Measurements from ENCODE around the gene ADAMTS8.
"Not testable (repeated sequence)": the region's sequence is repeated elsewhere in the genome, so short reads cannot be mapped to it uniquely, and the experiment has no call there.

Gene ADAMTS8

DNA sequence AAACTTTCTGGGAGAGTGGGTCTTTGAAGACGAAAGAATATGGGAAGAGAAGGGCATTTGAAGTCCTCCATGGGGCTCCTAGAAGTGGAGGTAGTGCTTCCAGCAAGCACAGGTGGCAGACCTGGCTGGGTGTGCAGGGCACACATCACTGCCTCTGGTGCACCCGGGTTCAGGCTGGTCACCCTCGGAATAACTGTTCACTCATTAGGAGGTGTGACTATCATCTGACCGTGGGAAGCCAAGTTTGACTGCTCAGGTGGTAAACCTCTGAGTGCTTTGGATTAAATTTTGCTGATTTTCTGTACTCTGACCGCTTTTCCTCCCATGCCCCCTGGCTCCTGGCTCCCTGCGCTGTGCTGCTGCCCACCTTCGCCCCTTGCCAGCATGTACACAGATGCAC, 31.1 kb upstream of the ADAMTS8 start:
- no peak for DNase-seq

DNA sequence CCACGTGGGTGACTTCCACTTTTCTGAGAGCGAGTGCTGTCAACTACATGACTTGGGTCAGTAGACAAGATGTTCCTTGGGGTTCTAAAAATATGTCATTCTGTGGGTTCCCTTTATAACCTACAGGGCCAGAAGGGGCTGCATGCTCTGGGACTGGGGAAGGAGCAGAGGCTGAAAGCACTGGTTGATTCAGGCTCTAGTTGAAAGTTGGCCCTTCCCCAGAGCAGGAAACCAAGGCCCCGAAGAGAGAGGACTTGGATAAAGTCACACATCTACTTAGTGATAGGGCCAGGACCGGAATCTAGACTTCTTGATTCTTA, 30.0 kb upstream of the ADAMTS8 start:
- no peak for DNase-seq

DNA sequence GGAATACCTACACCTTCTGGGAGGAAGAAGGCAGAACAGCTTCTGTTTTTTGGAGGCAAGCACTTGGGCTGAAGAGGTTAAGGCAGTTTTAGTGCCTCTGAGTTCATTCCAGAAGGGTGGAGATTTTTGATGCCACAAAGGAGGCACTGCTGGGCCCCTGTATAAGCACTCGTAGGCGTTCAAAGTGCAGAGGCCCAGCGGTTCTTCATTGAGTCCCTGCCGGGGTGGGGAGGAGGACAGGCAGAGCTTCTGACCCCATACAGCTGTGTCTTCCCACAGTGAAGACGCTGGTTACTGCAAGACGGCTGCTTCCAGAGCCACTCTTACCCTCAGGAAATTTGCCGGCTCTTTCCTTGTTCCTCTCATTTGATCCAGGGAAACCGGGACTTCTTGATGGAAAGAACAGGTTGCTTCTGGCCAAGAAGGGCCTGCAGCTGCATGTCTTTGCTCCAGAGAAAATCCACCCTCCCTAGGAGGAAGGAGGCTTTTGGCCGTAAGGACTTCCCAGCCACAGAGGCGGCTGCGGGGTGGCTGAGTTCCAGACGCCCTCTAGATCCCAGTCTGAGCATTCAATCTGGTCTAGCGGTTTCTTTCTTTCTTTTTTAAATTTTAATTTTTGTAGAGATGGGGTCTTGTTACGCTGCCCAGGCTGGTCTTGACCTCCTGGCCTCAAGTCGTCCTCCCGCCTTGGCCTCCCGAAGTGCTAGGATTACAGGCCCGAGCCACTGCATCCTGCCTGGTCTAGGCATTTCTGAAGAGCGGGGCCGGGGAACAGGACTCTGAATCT, 29.4 kb upstream of the ADAMTS8 start:
- DNase-seq = no peak

DNA sequence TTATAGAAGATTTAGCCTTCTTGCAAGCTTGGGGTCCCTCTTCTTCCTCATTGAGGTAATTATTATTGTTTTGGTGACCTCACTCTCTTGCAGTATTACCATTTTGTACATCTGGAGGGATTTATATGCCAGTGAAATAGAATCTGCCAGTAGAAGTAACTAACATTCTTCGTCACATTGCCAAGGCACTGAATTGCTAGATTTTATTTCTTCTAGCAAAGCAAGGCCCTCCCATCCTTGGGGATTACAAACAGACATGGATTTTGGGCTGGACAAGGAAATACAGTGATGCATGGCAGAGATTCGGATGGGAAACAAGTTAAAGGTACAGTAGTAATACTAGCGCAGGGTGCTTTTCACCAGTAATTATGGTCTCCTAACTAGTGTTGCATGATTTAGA, 27.9 kb upstream of the ADAMTS8 start:
- no peak for DNase-seq

DNA sequence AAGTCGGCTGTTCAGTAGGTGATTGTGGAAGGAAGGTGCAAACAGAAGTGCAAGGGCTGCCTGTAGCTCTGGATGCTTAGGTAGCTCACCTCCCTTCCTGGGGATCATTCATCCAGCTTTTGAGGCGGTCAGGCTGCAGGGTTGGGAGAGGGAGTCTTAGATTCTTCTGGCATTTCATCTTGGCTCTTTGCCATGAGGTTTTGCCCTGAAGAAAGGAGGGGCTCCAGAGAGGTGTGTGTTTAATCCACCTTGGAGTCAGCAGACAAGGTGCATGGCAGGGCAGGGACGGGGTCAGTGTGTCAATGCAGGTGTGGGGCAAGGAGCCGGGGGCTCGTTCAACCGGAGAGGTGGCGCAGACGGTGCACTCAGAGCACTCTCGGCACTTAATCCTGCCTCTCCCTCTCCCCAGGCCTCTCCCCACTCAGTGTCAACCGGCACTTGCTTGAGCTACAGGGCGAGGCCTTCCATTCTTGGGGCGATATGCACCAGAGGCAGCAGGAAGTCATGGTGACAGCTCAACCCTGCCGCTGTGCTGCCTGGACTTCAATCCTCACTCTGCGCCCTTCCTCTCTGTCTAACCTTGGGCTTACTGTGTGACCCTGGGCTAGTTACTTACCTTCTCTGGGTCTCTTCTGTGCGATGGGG, 27.2 kb upstream of the ADAMTS8 start:
- DNase-seq = no peak

DNA sequence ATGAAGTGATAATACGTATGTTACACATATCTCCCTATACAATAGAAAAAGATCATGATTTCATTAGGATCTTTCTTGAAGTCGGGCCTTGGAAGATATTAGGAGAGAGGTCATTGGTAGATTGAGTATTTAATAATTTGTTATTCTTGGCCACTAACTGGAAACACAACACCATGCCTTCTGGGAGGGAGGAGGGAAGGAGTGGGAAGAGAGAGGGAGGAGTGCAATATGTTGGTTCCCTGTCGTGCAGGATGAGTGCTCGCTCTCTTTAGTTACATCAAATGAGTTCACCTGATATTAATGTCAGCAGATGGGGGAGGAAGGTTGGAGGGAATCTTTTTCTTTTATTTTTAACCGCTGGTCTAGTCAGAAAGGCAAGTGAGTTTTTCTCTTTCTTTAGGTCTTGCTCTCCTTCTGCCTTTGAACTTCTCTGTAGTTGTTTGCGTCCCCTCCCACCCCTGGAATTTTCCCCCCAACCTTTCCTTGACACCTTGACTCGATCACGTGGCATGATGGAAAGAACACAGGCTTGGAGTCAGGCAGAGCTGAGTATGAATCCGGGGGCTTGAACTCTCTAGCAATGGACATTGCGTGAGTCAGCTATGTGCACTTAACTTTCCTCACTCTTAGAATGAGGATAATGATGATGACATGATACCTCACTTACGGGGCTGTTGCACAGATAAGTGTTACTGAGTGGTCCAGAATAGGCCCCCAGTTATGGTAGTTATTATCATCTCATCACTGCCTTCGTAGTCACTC, 26.3 kb upstream of the ADAMTS8 start:
- DNase-seq = no peak

DNA sequence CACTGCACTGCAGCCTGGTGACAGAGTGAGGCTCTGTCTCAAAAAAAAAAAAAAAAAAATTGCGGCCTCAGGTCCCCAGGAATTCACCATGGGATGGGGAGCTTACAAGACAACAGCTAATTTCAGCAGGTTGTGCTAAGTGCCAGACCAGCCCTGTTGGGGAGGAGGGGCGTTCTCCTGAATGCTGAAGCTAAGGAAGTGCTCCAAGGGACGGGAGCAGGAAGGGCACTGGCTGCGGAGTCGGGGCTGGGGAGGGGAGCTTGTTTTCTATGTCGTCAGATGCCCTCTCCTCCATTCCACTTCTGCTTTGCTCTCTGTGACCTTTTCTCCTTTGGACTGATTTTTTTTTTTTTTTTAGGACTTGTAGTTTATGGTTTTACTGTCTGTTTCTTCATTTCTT, 24.5 kb upstream of the ADAMTS8 start:
- no peak for DNase-seq

DNA sequence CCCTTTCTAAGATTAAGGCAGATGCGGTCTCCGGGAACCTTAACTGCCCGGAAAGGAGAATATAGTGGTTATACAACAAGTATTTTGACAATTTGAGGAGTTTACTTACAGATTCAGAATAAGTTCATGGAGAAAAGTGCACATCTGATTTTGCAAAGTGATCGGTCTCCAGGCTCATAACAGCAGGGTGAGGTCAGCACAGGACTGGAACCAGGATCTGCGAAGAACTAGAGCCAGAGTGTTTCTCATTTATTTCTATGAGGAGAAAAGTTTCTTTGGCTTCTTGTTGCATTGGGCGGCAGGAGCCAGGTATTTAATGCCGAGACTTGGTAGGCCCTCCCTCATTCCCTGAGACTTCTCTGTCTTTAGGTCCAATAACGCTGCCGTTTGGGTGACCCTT, 23.8 kb upstream of the ADAMTS8 start:
- no peak for DNase-seq

DNA sequence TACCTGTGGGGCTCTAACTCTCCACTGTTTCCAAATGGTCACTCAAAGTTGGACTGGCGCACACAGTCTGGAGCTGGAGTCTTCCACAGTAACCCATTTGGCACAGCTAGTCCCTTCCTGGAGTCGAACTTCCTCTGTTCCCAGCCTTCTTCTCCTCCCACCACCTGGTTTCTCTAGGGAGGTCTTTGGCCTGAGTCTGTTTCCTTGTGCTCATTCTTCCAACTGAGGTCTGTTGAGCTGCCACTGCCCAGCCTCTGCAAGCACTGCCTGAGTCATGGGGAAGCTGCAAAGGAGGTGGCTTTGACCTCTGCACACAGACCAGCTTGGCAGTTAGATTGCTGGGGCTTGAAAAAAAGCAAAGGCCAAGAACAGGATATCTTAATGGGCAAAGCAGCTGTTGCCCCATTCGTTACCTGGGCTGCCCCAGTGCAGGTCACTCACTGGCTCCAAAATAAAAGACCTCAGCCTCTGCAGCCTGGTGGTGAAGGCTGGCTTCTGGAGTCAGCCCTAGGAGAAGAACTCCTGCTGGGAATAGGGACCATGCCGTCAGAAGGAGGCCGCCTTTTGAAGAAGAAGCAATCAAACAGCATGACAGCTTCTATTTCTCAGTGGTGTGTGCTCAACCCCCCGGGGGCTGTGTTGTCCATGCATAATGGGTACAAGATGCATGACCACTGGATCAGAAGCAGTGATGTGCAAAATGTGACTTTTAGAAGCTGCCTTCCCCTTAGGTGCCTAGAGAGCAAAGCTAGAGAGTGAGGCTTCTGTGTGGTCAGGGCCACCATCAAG, 23.0 kb upstream of the ADAMTS8 start:
- DNase-seq = no peak

DNA sequence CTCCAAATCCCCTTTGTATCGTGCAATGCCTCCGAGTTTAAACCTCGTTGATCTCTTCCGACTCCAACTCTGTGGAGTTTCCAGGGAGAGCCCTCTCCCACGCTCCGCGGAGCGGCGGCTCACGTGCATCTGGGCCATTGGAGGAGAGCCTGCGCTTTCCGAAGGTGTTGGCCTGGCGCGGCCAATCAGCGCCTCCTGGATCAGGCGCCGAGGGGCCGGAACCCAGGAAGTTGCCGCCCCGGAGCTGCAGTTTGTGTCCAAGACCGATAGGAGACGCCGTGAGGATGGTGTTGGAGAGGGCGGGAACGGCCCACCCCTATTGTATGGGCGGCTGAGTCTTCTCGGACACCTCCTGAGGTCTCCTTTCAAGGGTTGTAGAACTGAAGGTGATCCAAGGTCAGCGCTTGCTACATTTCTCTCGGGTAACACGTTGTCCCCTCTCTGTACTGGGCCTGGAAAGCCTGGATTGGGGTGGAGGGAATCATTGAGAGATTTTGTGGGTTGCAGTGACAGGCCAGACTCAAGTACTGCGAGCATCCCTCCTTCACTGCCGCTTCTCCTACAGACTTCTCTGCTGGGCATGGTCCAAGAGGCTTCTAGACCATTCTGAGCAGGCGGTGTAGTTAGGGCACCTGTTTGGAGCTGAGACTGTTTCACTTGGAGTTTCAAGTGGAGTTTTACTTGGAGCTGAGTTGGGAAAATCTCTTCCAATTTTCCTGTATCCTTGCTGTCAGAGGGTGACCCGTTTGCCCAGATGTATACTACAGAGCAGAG, 21.8 kb upstream of the ADAMTS8 start:
- no peak for DNase-seq

DNA sequence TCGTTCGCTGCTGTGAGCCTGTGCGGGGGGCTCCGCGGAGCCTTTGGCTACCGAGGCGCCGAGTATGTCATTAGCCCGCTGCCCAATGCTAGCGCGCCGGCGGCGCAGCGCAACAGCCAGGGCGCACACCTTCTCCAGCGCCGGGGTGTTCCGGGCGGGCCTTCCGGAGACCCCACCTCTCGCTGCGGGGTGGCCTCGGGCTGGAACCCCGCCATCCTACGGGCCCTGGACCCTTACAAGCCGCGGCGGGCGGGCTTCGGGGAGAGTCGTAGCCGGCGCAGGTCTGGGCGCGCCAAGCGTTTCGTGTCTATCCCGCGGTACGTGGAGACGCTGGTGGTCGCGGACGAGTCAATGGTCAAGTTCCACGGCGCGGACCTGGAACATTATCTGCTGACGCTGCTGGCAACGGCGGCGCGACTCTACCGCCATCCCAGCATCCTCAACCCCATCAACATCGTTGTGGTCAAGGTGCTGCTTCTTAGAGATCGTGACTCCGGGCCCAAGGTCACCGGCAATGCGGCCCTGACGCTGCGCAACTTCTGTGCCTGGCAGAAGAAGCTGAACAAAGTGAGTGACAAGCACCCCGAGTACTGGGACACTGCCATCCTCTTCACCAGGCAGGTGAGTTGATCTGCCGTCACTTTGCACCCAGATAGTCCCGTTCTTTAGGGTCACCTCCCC, 21.0 kb upstream of the ADAMTS8 start:
- no peak for DNase-seq

DNA sequence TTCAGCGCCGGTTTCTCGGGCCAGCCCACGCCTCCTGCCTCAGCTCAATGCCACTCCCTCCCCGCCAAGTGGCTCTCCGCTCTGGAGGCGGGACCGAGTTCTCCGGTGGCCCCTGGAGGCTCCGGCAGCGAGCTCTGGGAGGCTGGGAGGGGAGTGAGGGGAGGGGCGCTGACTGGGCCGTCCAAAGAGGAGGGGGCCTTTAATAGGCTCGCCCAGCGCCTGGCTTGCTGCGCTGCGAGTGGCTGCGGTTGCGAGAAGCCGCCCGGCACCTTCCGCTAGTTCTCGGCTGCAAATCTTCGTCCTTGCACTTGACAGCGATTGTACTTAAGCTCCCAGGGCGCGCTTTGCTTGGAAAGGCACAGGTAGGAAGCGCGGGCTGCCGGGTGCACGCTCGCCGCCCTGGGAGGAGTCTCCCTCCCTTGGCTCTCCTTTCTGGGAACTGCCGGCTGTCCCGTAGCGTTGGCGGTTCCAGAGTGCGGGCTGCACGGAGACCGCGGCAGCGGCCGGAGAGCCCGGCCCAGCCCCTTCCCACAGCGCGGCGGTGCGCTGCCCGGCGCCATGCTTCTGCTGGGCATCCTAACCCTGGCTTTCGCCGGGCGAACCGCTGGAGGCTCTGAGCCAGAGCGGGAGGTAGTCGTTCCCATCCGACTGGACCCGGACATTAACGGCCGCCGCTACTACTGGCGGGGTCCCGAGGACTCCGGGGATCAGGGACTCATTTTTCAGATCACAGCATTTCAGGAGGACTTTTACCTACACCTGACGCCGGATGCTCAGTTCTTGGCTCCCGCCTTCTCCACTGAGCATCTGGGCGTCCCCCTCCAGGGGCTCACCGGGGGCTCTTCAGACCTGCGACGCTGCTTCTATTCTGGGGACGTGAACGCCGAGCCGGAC, 20.3 kb upstream of the ADAMTS8 start, which contains the start of gene ADAMTS15:
Gene ADAMTS15, plus strand, starts transcription at position 230 of the 894 bp plus-strand sequence. Its CDS starts 329 bp downstream, at position 559.
- no peak for DNase-seq

DNA sequence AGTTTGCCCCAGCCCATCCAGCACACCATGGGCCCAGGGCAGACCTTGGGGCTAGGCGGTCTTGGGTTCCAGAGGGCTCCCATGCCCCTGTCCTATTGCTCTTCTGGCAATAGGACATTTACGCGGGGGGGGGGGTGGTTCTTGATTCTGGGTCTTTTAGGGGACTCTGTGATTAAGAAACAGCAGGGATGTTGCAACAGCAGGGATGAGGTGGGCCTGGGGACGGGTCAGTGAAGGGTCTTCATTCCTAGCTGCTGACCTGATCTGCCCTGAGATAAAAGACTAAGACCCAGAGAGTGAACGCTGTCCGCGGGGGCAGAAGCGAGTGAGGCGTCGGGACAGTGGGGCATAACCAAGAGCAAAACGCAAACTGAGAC, 19.6 kb upstream of the ADAMTS8 start:
- no peak for DNase-seq

DNA sequence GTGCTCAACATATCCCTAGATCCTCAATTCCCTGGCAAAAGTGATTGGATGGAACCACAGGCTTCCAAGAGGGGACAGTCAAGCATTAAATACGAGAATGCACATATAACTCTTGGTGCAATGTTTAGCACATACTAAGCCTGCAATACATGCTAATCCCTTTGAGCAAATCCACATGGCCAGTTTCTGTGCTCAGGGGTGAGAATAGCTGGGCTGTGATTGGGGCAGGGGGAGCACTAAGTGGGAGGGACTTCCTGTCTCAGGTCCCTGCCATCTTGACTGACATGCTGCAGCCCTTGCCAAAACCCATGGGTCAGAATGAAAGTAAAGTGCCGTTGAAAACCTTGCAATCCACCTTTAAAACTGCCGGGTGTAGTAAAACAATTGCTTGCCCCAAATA, 17.4 kb upstream of the ADAMTS8 start:
- DNase-seq = no peak

DNA sequence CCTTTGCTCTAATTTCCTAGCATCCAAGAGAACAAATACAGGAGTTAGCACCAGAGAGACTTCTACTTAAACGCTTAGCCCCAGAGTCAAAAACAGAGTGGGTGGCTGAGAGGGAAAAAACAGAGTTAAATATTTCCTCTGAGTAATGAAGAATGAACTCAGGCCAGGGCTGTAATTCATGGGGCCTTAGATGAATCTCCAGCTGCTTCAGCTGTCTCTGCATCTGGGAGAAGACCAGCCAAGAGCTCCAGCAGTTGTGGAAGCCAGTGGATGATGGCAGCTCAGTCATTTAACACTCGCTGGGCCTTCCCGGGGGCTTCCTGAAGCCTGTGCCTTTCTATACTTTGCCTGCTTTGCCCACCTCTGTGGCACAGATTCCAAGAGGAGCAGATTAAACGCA, 14.3 kb upstream of the ADAMTS8 start:
- DNase-seq = no peak

DNA sequence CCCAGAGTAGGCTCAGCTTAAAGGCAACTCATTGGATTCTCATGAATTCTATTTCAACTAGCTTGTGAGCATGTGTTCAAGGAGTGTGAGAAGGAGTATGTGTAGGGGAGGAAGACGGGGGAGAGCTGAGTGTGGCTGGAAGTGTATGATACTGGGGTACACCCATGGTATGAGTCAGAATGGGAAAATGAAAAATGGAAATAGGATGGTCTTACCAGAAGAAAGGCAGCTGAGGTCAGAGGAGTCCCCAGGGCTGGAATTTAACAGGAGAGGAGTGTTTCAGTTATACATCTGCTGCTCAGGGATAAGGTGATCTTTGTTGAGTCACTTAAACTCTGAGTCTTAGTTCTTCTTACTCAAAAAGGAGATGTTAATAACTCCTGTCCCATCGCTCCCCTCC, 13.3 kb upstream of the ADAMTS8 start:
- DNase-seq = no peak

DNA sequence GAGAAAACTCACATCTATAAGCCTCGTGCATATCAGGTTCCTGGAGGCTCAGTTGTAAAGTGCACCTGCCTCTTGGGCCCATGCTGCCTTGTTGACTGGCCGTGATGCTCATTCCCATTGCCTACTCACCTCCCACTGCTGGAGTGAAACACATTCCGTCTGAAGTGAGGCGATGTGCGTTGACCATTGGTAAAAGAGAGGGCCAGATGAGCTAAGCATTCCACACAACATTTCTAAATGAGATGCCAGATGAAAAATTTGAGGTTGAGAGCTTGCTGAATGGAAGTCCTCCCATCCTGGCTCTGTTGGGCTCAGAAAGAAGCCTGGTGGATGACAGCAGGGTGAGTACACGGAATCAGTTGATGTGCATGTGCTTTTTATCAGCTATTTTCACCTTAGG, 11.5 kb upstream of the ADAMTS8 start:
- no peak for DNase-seq

DNA sequence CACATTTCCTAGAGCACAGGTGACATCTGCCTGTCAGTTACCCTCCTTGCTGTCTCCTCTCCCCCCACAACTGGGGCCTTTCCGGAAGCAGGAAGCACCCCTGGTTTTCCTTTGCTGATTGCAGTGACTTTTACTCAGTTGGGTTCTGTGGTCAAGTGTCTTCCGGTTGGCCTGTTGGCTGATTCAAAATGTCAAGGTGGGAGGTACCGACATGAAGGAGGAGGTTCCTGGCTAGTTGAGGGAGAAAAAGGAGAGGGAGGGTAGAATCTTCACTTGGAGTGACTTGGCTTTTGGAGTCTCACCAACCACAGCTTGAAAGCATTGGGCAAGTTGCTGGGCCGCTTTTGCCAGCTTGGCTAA, 10.7 kb upstream of the ADAMTS8 start:
- peak; percentile 12 for DNase-seq

DNA sequence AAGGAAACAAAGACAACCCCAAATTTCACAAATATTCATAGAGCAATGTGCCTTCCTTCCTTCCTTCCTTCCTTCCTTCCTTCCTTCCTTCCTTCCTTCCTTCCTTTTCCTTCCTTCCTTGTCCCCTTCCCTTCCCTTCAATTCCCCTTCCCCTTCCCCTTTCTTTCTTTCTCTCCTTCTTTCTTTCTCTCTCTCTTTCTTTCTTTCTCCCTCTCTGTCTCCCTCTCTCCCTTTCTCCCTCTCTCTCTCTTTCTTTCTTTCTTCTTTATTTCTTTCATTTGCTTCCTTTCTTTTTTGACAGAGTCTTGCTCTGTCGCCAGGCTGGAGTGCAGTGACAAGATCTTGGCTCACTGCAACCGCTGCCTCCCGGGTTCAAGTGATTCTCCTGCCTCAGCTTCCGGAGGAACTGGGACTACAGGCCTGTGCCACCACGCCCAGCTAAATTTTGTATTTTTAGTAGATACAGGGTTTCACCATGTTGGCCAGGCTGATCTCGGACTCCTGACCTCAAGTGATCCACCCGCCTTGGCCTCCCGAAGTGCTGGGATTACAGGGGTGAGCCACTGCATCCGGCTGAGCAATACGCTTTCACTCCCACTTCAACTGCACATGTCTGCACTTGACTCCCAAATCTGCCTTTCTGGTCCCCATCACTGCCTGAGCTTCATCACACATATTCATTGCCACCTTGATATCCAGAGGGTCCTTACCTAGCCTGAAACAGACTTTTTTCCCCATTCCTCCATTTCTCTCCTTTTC, 10.2 kb upstream of the ADAMTS8 start:
- DNase-seq = not testable (repeated sequence)

DNA sequence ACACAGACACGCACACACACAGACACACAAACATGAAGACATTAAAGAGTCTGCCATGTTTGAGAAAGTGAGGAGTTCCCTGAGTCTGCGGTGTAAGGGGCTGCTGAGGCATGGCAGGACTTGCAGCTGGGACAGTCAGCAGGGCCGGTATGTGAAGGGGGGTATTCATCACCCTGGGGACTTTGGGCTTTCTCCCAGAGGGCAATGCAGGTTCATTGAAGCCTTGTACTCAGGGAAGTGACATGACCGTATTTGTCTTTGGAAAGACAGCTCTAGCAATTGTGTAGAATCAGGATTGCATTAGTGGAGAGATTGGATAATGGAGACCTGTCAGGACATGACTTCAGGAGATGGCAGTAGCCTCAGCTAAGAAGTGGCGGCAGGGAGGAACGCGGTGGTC, 9.4 kb upstream of the ADAMTS8 start:
- no peak for DNase-seq

Data from CD4-positive, alpha-beta T cell treated with Interleukin-10 for 1 hour (primary cell).